A673 (cell line): ENCODE results near the gene VPS51.

Source experiments
- EZH2 ChIP-seq: fragments of 200-600 bp; sonication (generic); IDR thresholded peaks from 2 replicates; pipeline ENCODE4 v1.6.1; 2017; ENCODE audit warnings: borderline replicate concordance, low read depth, mild to moderate bottlenecking, mixed read lengths, antibody characterized with exemption, low read length; ENCODE audit not compliant: poor library complexity, severe bottlenecking
- TF ChIP-seq, protein P1 (sequence below): fragments of 300-800, 200-600 bp; sonication (generic); conservative IDR thresholded peaks from 2 replicates; pipeline ENCODE4 v1.5.1; 2017; ENCODE audit warnings: low read depth, mild to moderate bottlenecking, antibody characterized with exemption, low read length, moderate library complexity, mixed read lengths

DNA sequence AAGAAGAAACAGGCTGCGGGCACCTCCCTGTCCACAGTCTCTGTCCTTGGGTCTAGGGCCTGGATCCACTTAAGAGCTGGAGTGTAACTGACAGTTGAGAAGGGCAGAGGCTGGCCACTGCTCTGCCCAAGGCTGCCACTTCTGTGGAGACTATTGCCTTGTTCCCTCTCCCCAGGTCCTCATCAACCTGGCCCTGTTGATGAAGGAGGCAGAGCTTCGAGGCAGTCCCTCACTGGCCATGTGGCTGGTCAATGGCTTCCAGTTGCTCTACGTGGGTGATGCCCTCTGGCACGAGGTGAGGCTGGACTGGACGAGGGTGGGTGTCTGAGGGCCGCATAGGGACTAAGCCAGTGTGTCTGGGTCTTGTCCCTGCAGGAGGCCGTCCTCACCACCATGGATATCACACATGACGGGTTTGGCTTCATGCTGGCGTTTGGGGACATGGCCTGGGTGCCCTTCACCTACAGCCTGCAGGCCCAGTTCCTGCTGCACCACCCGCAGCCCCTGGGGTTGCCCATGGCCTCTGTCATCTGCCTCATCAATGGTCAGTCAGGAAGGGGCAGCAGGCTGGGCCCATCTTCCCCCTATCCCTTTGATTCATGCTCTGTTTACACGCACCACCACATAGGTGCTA, 18.6 kb downstream of the VPS51 start:
- TF ChIP-seq, protein P1, sequence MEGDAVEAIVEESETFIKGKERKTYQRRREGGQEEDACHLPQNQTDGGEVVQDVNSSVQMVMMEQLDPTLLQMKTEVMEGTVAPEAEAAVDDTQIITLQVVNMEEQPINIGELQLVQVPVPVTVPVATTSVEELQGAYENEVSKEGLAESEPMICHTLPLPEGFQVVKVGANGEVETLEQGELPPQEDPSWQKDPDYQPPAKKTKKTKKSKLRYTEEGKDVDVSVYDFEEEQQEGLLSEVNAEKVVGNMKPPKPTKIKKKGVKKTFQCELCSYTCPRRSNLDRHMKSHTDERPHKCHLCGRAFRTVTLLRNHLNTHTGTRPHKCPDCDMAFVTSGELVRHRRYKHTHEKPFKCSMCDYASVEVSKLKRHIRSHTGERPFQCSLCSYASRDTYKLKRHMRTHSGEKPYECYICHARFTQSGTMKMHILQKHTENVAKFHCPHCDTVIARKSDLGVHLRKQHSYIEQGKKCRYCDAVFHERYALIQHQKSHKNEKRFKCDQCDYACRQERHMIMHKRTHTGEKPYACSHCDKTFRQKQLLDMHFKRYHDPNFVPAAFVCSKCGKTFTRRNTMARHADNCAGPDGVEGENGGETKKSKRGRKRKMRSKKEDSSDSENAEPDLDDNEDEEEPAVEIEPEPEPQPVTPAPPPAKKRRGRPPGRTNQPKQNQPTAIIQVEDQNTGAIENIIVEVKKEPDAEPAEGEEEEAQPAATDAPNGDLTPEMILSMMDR = no peak
- TF ChIP-seq EZH2 = no peak
